Activated CD4-positive, alpha-beta memory T cell treated with anti-CD3 and anti-CD28 coated beads for 36 hours (primary cell): Measurements from ENCODE around the gene OR6Y1. TPM values are rescaled to one million over a fixed set of nuclear protein-coding genes. Genes with fewer than 3 reads are reported as not detected.

ENCODE experiments used
- CTCF ChIA-PET: fragments of 350-600 bp; sonication (Branson Sonifier 250); formaldehyde crosslinking; loops from one replicate; lab custom pipeline; 2021; ENCODE audit warnings: antibody characterized with exemption, inconsistent platforms; lab: Charles Lee
- POLR2A ChIA-PET: fragments of 350-600 bp; sonication (Branson Sonifier 250); formaldehyde crosslinking; loops from one replicate; lab custom pipeline; 2021; ENCODE audit warnings: antibody characterized with exemption; lab: Charles Lee
- DNase-seq: peaks from one replicate; pipeline ENCODE4 v3.0.0-alpha.2; 2020
- H3K27ac Mint-ChIP-seq: one replicate; pipeline ENCODE4 v1.8.0; 2021; ENCODE audit warnings: mixed read lengths
- H3K27me3 Mint-ChIP-seq: one replicate; pipeline ENCODE4 v1.8.0; 2021; ENCODE audit warnings: mixed read lengths
- H3K36me3 Mint-ChIP-seq: one replicate; pipeline ENCODE4 v1.8.0; 2021; ENCODE audit warnings: mixed read lengths
- H3K4me1 Mint-ChIP-seq: one replicate; pipeline ENCODE4 v1.8.0; 2021; ENCODE audit warnings: low read depth, mixed read lengths
- H3K4me3 Mint-ChIP-seq: one replicate; pipeline ENCODE4 v1.8.0; 2021; ENCODE audit warnings: mild to moderate bottlenecking, mixed read lengths
- H3K9me3 Mint-ChIP-seq: one replicate; pipeline ENCODE4 v1.8.0; 2021; ENCODE audit warnings: mixed read lengths
- intact Hi-C: fragments of 100-400 bp; cut with micrococcal nuclease; formaldehyde crosslinking; loops from one replicate; pipeline ENCODE4 v1.15.1; 2023
- total RNA-seq, 2 experiments: library from RNA; stranded (reverse); gene quantifications; one replicate each; pipeline ENCODE4 v1.2.3, GENCODE V29; 2021

The OR6Y1 gene
- total RNA-seq, 2 experiments from 2014 or later = not detected

DNA sequence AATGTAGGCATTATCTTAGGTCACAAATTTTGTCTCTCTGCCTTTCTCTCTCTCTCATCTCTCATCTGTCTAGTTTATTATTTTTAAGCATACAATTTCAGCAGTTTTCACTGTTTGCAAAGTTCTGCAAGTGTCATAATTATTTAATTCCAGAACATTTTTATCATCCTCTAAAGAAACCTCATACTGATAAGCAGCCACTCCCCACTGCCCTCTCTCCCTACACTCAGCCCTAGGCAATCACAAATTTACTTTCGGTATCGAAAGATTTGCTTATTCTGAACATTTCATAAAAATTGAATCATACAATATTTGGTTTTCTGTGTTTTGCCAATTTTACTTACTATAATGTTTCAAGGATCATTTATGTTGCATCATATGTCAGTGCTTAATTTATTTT, 16.6 kb downstream of the OR6Y1 start:
- intact Hi-C loops = no loop called here
- CTCF ChIA-PET = no interaction called here
- POLR2A ChIA-PET = no interaction called here
- Mint-ChIP-seq H3K27ac (no peak overlapping the region), H3K4me1 (no peaks in the 10 kb centered on the region), H3K4me3 (no peak overlapping the region), H3K9me3 (no peaks in the 10 kb centered on the region), H3K36me3 (no peaks in the 10 kb centered on the region), H3K27me3 (no peaks in the 10 kb centered on the region)
- DNase-seq = no peak

DNA sequence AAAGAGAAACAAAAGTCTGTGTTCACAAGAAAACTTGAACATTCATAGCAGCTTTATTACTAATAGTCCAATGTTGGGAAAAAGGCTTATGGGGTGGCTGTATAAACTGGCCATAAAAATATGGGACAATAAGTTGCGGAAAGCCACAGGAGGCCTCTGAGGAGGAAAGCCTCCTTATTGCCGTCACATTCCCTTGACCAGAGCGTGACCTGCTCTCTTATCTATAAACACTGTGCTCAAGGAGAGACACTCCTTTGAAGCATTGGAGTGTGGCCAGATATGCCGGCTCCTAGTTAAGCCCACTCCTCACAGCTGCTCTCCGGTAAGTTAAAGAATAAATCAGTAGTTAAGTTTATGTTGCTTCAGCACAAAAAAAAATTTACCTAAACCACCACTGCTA, 19.7 kb downstream of the OR6Y1 start:
- Mint-ChIP-seq H3K9me3 (no peaks in the 10 kb centered on the region), H3K4me1 (no peaks in the 10 kb centered on the region), H3K27me3 (no peaks in the 10 kb centered on the region), H3K27ac (no peak overlapping the region), H3K4me3 (no peak overlapping the region), H3K36me3 (no peaks in the 10 kb centered on the region)
- no peak for DNase-seq
- POLR2A ChIA-PET = no interaction called here
- intact Hi-C loops = no loop called here
- CTCF ChIA-PET = no interaction called here

DNA sequence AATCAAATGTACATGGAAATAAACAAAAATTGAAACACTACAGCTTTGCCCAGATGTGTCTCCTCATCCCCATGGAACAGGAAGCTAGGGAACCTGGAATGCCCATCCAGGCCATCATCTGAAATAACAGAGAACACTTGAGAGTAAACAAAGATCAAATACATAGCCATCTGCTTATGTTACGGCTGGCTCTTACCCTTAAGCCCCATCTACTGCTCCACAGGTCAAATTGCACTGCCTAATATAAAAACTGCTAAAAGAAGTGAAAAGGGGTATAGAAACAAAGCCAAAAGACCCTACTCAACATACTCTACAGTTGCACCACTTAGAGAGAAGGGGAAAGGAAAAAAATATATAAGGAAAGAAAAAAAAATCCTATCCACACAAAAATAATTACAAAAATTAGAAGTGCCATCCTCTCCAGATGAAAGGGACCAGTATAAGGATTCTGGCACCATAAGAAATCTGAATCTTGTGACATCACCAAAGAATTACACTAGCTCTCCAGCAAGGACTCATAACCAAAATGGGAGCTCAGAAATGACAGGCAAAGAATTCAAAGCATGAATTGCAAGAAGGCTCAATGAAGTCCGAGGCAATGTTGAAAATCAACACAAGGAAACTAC, 26.9 kb downstream of the OR6Y1 start:
- DNase-seq = no peak
- H3K4me3 Mint-ChIP-seq = no peak overlapping the region
- H3K27ac Mint-ChIP-seq = no peak overlapping the region
- POLR2A ChIA-PET = no interaction called here
- no peaks in the 10 kb centered on the region for H3K4me1 Mint-ChIP-seq
- CTCF ChIA-PET = interaction anchor here (0.7 to 4.1 kb wide), 8 partner anchors 10 to 323 kb away, joined by 3 to 33 read pairs (median 4); no protein-coding TSS in a partner anchor
- H3K27me3 Mint-ChIP-seq = peaks cover 12% of the 10 kb centered on the region
- intact Hi-C loops = loop anchor here (1.0 kb wide), 1 partner anchor 323 kb away; no protein-coding TSS in a partner anchor
- H3K36me3 Mint-ChIP-seq = no peaks in the 10 kb centered on the region
- no peaks in the 10 kb centered on the region for H3K9me3 Mint-ChIP-seq

DNA sequence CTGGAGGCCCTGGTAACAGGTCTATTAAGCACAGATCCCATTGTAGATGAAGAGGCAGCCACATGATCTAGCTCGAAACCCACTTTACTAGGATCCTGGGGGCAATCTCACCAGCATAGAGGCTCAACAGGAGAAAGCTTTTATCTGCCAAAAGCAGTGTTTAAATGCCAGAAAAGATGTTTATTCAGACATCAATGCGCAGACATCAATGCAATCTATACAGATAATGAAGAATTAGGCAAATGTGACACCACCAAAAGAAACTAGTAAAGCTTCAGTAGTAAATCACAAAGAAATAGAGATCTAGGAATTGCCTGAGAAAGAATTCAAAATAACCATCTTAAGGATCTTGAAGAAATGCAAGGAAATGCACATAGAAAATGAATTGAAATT, 32.5 kb downstream of the OR6Y1 start:
- H3K4me1 Mint-ChIP-seq = no peaks in the 10 kb centered on the region
- H3K4me3 Mint-ChIP-seq = no peak overlapping the region
- intact Hi-C loops = no loop called here
- ChIA-PET POLR2A (no interaction called here), CTCF (no interaction called here)
- H3K36me3 Mint-ChIP-seq = no peaks in the 10 kb centered on the region
- peaks cover 17% of the 10 kb centered on the region for H3K27me3 Mint-ChIP-seq
- DNase-seq = no peak
- H3K27ac Mint-ChIP-seq = no peak overlapping the region
- H3K9me3 Mint-ChIP-seq = no peaks in the 10 kb centered on the region

DNA sequence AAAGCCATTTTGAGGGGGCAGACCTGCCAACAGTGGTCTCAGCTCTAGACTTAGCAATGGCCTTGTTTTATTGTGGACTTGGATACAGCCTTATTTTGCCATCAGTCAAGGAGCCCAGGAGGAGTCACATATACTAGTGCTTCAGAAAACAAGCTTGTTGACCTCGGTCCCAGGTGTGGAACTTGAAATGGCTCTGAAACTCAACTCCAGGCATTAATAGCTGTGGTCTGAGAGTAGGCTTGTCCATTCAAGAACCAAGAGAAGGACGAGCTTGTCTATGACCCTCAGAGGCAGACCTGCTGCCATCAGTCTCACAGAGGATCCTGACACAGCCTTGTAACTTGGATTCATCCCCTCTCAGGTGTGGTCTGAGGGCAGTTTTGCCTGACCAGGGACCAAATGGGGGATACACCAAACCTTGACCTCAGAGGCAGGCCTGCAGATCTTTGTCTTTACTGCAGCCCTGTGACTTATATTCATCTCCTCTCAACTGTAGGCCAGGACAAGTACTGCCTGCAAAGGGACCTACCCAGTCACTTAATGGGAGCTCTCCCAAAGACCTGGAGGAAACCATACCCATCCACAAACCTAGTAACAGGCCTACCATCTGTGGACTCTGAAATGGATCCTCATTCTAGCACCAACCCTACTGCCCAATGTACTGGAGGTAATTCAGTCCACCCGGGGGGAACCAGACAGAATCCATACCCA, 33.1 kb downstream of the OR6Y1 start:
- Mint-ChIP-seq H3K36me3 (no peaks in the 10 kb centered on the region), H3K27me3 (peaks cover 17% of the 10 kb centered on the region), H3K4me3 (no peak overlapping the region), H3K27ac (no peak overlapping the region), H3K4me1 (no peaks in the 10 kb centered on the region), H3K9me3 (no peaks in the 10 kb centered on the region)
- intact Hi-C loops = no loop called here
- ChIA-PET POLR2A (no interaction called here), CTCF (interaction anchor here (0.7 kb wide), 1 partner anchor 165 kb away, joined by 3 read pairs; the partner anchor contains the start of gene SPTA1)
- DNase-seq = no peak

DNA sequence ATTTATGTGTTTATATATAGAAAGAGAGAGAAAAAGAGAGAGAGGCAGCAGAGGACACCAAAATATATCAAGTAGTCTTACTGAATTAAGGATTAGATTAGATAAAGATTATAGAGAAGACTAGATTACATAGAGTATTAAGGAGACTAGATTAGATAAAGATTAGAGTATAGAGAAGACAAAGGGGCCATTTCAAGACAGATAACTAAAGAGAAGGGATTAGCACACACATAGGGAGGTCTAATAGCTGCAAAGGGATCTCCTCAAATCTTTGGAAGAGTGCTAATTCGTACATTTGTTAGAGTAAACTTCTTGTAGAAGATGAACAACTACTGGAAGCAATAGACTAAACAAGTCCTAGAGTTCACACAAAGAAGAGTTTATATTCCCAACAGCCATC, 34.2 kb downstream of the OR6Y1 start:
- Mint-ChIP-seq H3K4me3 (no peak overlapping the region), H3K4me1 (no peaks in the 10 kb centered on the region), H3K9me3 (no peaks in the 10 kb centered on the region), H3K36me3 (no peaks in the 10 kb centered on the region), H3K27me3 (peaks cover 17% of the 10 kb centered on the region), H3K27ac (no peak overlapping the region)
- POLR2A ChIA-PET = no interaction called here
- intact Hi-C loops = no loop called here
- DNase-seq = no peak
- CTCF ChIA-PET = interaction anchor here (1.0 kb wide), 1 partner anchor 13 kb away, joined by 3 read pairs; no protein-coding TSS in a partner anchor

DNA sequence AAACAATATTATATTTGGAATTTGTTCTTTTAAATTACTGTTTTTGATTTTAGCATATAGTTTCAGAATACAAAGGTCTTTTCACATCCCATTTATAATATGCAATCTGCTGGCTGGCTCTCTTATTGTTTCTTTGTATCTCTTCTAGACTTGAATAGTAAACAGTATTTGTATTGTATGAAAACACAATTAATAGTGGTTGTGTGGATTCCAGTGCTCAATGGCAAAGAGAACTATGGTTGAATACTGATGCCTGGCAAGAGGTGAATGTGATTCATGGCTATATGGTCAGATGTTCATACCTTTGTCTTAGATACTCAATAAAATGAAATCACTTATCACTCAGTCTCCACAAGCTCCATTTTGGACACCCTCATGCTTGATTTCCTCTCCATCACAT, 37.2 kb downstream of the OR6Y1 start:
- ChIA-PET POLR2A (no interaction called here), CTCF (no interaction called here)
- Mint-ChIP-seq H3K27ac (no peak overlapping the region), H3K4me1 (no peaks in the 10 kb centered on the region), H3K4me3 (no peak overlapping the region), H3K36me3 (no peaks in the 10 kb centered on the region), H3K27me3 (peaks cover 12% of the 10 kb centered on the region), H3K9me3 (no peaks in the 10 kb centered on the region)
- intact Hi-C loops = no loop called here
- DNase-seq = no peak

DNA sequence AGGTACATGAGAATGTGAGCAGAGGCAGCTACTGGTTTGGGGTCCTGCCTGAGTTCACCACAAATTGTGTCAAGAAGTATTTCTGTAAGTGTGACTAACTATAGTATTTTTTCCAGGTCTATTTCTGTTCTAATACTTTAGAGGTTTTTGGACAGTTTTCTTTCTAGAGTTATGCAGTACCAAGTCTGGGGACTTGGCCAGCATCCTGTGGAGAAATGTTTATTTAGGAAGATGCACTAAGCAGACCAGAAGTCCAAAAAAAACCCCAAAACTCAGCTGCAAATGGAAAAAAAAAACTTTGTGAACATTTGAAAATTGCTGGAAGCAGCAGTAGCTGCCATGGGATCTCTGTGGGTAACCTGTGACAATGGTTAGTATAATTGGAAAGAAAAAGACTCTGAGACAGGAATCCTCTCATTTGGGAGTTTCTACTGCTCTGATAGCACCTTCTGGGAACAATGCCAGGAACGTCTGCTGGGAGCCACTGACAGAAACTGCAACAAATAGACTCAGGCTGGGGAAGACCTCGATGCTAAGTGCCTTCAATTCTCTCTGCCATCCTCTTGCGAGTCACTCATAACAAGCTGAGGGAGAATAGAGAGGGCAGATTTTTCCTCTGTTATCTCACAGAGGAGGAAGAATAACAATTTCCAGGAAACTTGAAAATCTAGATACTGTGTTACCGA, 44.6 kb downstream of the OR6Y1 start:
- Mint-ChIP-seq H3K4me3 (no peak overlapping the region), H3K27ac (no peak overlapping the region), H3K36me3 (no peaks in the 10 kb centered on the region), H3K9me3 (no peaks in the 10 kb centered on the region), H3K27me3 (peaks cover 19% of the 10 kb centered on the region), H3K4me1 (no peaks in the 10 kb centered on the region)
- intact Hi-C loops = loop anchor here (10.0 kb wide), 2 partner anchors 565 to 695 kb away; partner anchors contain the start of genes ACKR1 and AIM2
- ChIA-PET POLR2A (no interaction called here), CTCF (no interaction called here)
- no peak for DNase-seq

DNA sequence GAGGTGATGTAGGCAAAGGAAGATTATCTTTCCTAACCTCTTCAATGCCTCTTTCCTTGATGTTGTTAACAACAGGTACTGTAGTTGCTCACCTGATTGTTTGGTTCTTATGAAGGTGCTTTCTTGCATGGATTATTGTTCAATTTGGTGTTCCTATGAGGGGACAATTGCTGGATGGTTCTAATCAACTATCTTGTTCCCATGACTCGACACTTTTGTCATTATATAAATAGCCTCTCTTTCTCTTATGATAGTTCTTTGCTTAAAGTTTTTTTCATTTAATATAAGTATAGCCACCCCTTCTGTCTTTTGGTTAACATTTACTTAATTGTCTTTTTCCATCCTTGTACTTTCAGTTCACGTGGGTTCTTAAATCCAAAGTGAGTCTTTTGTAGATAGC, 46.7 kb downstream of the OR6Y1 start:
- H3K27me3 Mint-ChIP-seq = peaks cover 18% of the 10 kb centered on the region
- H3K4me1 Mint-ChIP-seq = no peaks in the 10 kb centered on the region
- H3K9me3 Mint-ChIP-seq = no peaks in the 10 kb centered on the region
- intact Hi-C loops = loop anchor here (10.0 kb wide), 2 partner anchors 567 to 697 kb away; partner anchors contain the start of genes ACKR1 and AIM2
- H3K36me3 Mint-ChIP-seq = no peaks in the 10 kb centered on the region
- ChIA-PET POLR2A (no interaction called here), CTCF (interaction anchor here (1.1 to 2.7 kb wide), 4 partner anchors 20 to 707 kb away, joined by 3 to 9 read pairs (median 6); no protein-coding TSS in a partner anchor)
- H3K27ac Mint-ChIP-seq = no peak overlapping the region
- no peak overlapping the region for H3K4me3 Mint-ChIP-seq
- DNase-seq = no peak

DNA sequence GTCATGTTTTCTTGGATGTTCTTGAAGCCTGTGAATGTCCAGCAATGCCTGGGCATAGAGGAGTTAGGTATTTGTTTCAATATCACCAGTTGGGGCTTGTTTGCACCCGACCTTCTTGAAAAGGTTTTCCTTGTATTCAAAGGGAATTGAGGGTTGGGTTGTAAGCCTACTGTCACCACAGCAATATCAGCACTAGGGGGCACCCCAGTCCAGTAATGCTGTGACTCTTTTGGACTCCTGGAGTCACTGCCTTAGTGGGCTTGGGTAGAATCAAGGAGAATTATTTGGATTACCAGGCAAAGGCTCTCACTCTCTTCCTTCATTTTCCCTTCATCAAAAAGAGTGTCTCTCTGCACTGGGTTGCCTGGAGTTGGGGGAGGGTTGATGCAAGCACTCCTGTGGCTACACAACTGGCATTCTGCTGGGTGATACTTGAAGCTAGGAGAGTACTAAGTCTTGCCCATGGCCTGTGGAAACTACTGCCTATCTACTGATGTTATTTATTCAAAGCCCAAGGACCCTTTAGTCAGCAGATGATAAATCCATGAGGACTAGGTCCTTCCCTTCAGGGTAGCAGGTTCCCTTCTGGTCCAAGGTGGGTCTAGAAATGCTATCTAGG, 47.7 kb downstream of the OR6Y1 start:
- Mint-ChIP-seq H3K4me3 (no peak overlapping the region), H3K27me3 (peaks cover 22% of the 10 kb centered on the region), H3K9me3 (no peaks in the 10 kb centered on the region), H3K27ac (no peak overlapping the region), H3K36me3 (no peaks in the 10 kb centered on the region), H3K4me1 (no peaks in the 10 kb centered on the region)
- DNase-seq = peak; percentile 56
- ChIA-PET POLR2A (no interaction called here), CTCF (interaction anchor here (0.6 to 2.7 kb wide), 15 partner anchors 12 to 708 kb away, joined by 3 to 21 read pairs (median 3); no protein-coding TSS in a partner anchor)
- intact Hi-C loops = loop anchor here (1.0 to 10.0 kb wide), 3 partner anchors 492 to 698 kb away; partner anchors contain the start of genes ACKR1 and AIM2

DNA sequence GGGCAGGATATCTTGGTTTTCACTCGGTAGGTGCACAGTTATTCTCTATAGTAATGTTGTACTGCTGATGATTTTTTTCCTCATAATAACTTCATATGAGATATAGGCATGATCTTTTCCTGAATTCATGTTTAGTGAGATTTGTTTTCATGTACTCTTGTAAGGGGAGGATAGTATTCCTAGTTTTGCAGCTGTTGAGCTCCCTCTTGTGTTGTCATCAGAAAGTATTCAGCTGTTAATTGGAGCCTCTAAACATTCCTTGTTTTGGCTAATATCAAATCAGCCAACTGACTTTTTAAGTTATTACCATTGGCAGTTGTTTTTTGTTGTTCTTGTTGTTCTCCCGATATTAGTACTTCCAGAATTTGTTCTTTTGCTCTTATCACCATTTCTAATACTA, 57.8 kb downstream of the OR6Y1 start:
- intact Hi-C loops = loop anchor here (1.0 kb wide), 1 partner anchor 293 kb away; no protein-coding TSS in a partner anchor

More for the DNA sequence above, 57.8 kb downstream of the OR6Y1 start:
- DNase-seq = no peak
- Mint-ChIP-seq H3K27ac (no peak overlapping the region), H3K4me3 (no peak overlapping the region), H3K27me3 (peaks cover 12% of the 10 kb centered on the region), H3K4me1 (no peaks in the 10 kb centered on the region), H3K9me3 (no peaks in the 10 kb centered on the region), H3K36me3 (no peaks in the 10 kb centered on the region)
- CTCF ChIA-PET = interaction anchor here (0.7 to 1.2 kb wide), 2 partner anchors 123 to 293 kb away, joined by 3 to 6 read pairs; no protein-coding TSS in a partner anchor
- POLR2A ChIA-PET = no interaction called here
